ENCODE measurements around the gene STK40. TPM values are rescaled to one million over a fixed set of nuclear protein-coding genes. Genes with fewer than 3 reads are reported as not detected.

STK40 gene
- total RNA-seq, 4 donors from 2014 or later = 19.1 to 84.5 (median 44.0) TPM

DNA sequence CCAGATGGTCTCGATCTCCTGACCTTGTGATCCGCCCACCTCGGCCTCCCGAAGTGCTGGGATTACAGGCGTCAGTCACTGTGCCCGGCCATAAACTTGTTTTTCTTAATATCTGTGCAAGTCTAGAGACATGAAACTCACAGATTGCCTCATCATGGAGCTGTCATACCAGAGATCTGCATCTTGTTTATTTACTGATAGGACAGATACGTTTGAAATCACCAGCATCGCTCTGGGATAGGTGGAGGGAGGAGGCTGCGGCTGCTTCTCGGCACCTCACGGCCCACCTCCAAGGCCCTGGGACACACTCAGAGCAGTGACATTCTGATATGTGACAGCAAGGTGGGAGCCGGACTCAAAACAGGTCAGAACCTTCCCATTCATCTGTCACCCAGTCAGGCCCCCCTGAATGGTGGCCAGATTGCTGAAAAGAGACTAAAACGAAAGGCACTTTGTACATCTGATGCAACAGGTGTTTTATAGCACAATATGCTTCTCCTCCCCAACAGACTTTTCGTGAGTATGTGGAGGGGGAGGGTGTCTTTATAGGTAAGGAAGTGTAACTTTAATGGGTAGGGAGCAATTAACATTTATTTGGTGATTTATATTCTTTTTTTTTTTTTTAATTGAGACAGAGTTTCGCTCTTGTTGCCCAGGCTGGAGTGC is 30.1 kb upstream of the STK40 start:
- H3K9me3 ChIP-seq = no peaks in the 10 kb centered on the region
- no peak overlapping the region for H3K4me3 ChIP-seq
- no peaks in the 10 kb centered on the region for H3K27me3 ChIP-seq
- DNase-seq = no peak
- no peaks in the 10 kb centered on the region for H3K4me1 ChIP-seq
- H3K36me3 ChIP-seq = no peaks in the 10 kb centered on the region
- intact Hi-C loops (cut with DNase I; ENCODE audit: low total_unique reads) = no loop called here
- no peak overlapping the region for H3K27ac ChIP-seq
- TF ChIP-seq CTCF (IDR thresholded peaks at IDR 0.05) = no peak
- no peak for TF ChIP-seq POLR2A (IDR thresholded peaks at IDR 0.05)

DNA sequence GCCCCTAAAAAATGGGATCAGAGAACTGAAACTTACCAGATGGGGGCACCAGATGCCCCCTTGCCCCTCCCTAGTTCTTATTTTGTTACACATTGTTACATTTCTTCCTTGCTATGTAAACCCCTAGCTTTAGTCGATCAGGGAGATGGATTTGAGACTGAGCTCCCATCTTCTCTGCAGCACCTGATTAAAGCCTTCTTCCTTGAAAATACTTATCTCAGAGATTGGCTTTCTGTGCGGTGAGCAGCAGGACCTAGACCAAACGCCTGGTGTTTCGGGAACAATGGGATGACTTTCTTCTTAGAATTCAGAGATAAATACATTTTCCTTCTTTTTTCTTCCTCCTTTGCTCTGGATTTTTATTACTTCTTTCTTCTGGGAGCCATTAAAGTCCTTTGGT is 28.7 kb upstream of the STK40 start:
- no peaks in the 10 kb centered on the region for H3K4me1 ChIP-seq

DNA sequence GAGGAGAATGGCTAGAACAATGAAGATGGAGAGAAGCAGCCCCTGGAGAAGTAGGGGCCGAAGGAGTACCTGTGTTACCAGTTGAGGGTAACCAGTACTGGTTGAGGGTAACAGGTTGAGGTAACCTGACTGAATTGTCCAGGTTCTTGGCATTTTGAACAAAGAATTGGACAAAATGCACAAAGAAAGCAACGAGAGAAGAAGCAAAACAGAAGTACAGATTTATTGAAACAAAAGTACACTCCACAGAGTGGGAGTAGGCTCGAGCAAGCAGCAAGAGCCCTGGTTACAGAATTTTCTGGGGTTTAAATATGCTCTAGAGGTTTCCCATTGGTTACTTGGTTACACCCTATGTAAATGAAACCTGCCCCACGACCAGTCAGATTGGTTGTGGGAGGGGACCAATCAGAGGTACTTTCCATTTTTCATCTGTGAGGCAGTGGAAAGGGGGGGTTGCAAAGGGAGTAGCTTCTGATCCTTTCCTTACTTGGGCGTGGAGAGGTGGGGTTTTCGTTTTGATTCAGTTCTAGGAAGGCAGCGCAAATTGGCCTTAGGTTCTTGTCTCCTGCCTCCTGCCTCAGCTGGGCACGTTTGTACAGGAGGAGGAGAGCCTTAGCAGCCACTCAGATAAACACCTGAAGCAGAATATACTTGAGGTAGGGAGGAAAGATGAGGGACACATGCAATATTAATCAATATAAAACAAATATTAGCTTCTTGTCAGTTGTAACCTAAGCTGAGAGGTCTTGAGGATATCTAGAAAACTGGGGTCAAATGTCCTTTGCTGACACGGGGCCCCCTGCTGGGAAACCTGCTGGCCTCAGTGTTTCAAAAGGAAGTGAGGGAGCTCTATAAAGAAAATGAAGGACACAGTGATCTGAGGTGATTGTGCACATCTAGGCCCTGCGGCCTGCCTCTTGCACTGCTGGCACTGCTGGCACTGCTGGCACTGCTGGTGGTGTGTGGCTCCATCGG is 26.2 kb upstream of the STK40 start:
- H3K4me3 ChIP-seq = no peak overlapping the region
- TF ChIP-seq CTCF (IDR thresholded peaks at IDR 0.05) = no peak
- TF ChIP-seq POLR2A (IDR thresholded peaks at IDR 0.05) = no peak
- intact Hi-C loops (cut with DNase I; ENCODE audit: low total_unique reads) = no loop called here
- H3K27ac ChIP-seq = no peak overlapping the region
- no peaks in the 10 kb centered on the region for H3K9me3 ChIP-seq
- H3K36me3 ChIP-seq = no peaks in the 10 kb centered on the region
- no peaks in the 10 kb centered on the region for H3K27me3 ChIP-seq
- no peaks in the 10 kb centered on the region for H3K4me1 ChIP-seq
- DNase-seq = no peak

More for the DNA sequence above, 28.7 kb upstream of the STK40 start:
- Histone ChIP-seq H3K4me3 (no peak overlapping the region), H3K36me3 (no peaks in the 10 kb centered on the region), H3K27me3 (no peaks in the 10 kb centered on the region), H3K9me3 (no peaks in the 10 kb centered on the region), H3K27ac (no peak overlapping the region)
- DNase-seq = no peak
- TF ChIP-seq POLR2A (IDR thresholded peaks at IDR 0.05) (no peak), CTCF (IDR thresholded peaks at IDR 0.05) (no peak)
- intact Hi-C loops (cut with DNase I; ENCODE audit: low total_unique reads) = no loop called here

GRCh38 chr1:36408479-36408878 is 22.8 kb upstream of the STK40 start:
- Histone ChIP-seq H3K27me3 (no peaks in the 10 kb centered on the region), H3K4me3 (no peak overlapping the region), H3K36me3 (no peaks in the 10 kb centered on the region), H3K27ac (no peak overlapping the region), H3K4me1 (no peaks in the 10 kb centered on the region), H3K9me3 (no peaks in the 10 kb centered on the region)
- intact Hi-C loops (cut with DNase I; ENCODE audit: low total_unique reads) = no loop called here
- no peak for DNase-seq
- TF ChIP-seq CTCF (IDR thresholded peaks at IDR 0.05) = no peak
- TF ChIP-seq POLR2A (IDR thresholded peaks at IDR 0.05) = no peak

DNA sequence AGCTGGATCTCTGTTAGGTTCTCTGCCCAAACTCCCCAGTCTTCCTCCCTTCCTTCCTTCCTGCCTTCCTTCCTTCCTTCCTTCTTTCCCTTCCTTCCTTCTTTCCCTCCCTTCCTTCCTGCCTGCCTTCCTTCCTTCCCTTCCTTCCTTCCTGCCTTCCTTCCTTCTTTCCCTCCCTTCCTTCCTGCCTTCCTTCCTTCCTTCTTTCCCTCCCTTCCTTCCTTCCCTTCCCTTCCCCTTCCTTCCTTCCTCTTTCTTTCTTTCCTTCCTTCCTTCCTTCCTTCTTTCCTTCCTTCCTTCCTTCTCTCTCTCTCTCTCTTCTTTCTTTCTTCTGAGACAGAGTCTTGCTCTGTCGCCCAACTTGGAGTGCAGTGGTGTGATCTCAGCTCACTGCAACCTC is 20.7 kb upstream of the STK40 start:
- Histone ChIP-seq H3K27me3 (no peaks in the 10 kb centered on the region), H3K4me3 (no peak overlapping the region), H3K36me3 (no peaks in the 10 kb centered on the region), H3K27ac (no peak overlapping the region), H3K4me1 (no peaks in the 10 kb centered on the region), H3K9me3 (no peaks in the 10 kb centered on the region)
- TF ChIP-seq CTCF (IDR thresholded peaks at IDR 0.05) (no peak), POLR2A (IDR thresholded peaks at IDR 0.05) (no peak)
- DNase-seq = no peak
- intact Hi-C loops (cut with DNase I; ENCODE audit: low total_unique reads) = no loop called here

Measured in uterus (tissue), 4 donors.